ENCODE measurements around the gene YJEFN3. TPM values are rescaled to one million over a fixed set of nuclear protein-coding genes. Genes with fewer than 3 reads are reported as not detected.
A peak's percentile ranks its signal among the peaks of the same experiment; 100 is the strongest.

YJEFN3 gene
- total and polyA plus RNA-seq, 10 of the 15 experiments (the other 5 are each of a cell fraction or from before 2014, with no cell fraction given): 0.05 to 6.9 (median 3.5) TPM

DNA sequence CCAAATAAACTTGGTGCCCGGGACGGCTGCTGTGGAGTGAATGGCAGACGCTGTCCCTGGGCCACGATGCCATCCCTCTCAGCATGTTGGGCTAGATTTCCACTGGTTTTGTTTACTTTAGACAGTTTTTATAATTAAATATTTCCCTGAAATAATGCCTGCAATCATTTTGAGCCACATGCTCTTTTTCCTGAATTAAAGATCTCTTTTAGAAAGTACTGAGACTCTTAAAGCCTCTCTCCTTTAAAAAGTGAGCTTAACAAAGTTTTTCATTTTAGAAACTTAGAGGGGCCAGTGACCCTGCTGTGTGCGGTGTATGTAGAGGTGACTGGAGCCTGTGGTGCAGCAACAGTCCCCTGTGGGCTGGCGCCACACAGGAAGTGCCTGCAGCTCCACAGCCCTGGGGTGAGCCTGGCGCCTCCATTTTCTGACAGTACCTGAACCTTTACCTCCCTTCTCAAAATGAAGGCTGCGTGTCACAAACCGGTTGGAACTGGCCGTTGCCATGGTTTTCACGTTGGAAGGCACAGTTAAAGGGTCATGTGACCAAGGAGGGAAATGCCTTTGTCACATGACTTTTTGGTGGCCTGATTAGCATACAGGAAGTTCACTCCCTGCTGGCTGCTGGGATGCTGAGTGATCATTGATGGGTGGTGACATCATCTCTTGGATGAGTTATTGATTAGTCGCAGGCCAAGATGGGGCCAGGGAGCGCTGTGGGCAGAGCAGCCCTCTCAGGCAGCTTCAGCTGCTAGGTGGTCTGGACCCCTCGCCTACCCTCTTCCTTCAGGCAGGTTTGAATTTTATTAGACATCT is 39.6 kb upstream of the YJEFN3 start (continued):
- TF ChIP-seq, protein P1, sequence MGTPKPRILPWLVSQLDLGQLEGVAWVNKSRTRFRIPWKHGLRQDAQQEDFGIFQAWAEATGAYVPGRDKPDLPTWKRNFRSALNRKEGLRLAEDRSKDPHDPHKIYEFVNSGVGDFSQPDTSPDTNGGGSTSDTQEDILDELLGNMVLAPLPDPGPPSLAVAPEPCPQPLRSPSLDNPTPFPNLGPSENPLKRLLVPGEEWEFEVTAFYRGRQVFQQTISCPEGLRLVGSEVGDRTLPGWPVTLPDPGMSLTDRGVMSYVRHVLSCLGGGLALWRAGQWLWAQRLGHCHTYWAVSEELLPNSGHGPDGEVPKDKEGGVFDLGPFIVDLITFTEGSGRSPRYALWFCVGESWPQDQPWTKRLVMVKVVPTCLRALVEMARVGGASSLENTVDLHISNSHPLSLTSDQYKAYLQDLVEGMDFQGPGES (IDR thresholded peaks at IDR 0.05): no peak
- no peak; the same call in 1 of the 2 replicates for TF ChIP-seq FOXM1 (IDR thresholded peaks at IDR 0.05; ENCODE audit: low read depth, low read length)
- no peak for TF ChIP-seq TCF7 (IDR thresholded peaks at IDR 0.05; ENCODE audit: borderline replicate concordance)
- TF ChIP-seq RAD51 (IDR thresholded peaks at IDR 0.05): peak; percentile 99
- TF ChIP-seq, protein P2, sequence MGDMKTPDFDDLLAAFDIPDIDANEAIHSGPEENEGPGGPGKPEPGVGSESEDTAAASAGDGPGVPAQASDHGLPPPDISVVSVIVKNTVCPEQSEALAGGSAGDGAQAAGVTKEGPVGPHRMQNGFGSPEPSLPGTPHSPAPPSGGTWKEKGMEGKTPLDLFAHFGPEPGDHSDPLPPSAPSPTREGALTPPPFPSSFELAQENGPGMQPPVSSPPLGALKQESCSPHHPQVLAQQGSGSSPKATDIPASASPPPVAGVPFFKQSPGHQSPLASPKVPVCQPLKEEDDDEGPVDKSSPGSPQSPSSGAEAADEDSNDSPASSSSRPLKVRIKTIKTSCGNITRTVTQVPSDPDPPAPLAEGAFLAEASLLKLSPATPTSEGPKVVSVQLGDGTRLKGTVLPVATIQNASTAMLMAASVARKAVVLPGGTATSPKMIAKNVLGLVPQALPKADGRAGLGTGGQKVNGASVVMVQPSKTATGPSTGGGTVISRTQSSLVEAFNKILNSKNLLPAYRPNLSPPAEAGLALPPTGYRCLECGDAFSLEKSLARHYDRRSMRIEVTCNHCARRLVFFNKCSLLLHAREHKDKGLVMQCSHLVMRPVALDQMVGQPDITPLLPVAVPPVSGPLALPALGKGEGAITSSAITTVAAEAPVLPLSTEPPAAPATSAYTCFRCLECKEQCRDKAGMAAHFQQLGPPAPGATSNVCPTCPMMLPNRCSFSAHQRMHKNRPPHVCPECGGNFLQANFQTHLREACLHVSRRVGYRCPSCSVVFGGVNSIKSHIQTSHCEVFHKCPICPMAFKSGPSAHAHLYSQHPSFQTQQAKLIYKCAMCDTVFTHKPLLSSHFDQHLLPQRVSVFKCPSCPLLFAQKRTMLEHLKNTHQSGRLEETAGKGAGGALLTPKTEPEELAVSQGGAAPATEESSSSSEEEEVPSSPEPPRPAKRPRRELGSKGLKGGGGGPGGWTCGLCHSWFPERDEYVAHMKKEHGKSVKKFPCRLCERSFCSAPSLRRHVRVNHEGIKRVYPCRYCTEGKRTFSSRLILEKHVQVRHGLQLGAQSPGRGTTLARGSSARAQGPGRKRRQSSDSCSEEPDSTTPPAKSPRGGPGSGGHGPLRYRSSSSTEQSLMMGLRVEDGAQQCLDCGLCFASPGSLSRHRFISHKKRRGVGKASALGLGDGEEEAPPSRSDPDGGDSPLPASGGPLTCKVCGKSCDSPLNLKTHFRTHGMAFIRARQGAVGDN (IDR thresholded peaks at IDR 0.05): 0 out of 2 replicates have a peak, but pooled peaks have one; percentile 38
- TF ChIP-seq, protein P3, sequence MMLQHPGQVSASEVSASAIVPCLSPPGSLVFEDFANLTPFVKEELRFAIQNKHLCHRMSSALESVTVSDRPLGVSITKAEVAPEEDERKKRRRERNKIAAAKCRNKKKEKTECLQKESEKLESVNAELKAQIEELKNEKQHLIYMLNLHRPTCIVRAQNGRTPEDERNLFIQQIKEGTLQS (IDR thresholded peaks at IDR 0.05; ENCODE audit: borderline replicate concordance, extremely low read depth, low read depth, low read length): peak; percentile 77; the same call in 1 of the 2 replicates
- TF ChIP-seq CBFB (IDR thresholded peaks at IDR 0.05; ENCODE audit: low read depth): no peak
- TF ChIP-seq MYB (IDR thresholded peaks at IDR 0.05; ENCODE audit: borderline replicate concordance, low read depth, low read length): no peak
- 0 out of 2 replicates have a peak, but pooled peaks have one; percentile 48 for TF ChIP-seq JUND (IDR thresholded peaks at IDR 0.05; ENCODE audit: low read depth, low read length)
- TF ChIP-seq IKZF1 (conservative IDR thresholded peaks at IDR 0.05): peak; percentile 43
- no peak for TF ChIP-seq GATAD2B (conservative IDR thresholded peaks at IDR 0.05; ENCODE audit: low read depth)
- peak; percentile 92 for TF ChIP-seq ATF7 (IDR thresholded peaks at IDR 0.05; ENCODE audit: low read depth)
- TF ChIP-seq TAF1 (IDR thresholded peaks at IDR 0.05; ENCODE audit: borderline replicate concordance, low read depth, low read length): peak; percentile 74; the same call in 1 of the 2 replicates
- no peak for TF ChIP-seq HDGF (IDR thresholded peaks at IDR 0.05)
- TF ChIP-seq, protein P4, sequence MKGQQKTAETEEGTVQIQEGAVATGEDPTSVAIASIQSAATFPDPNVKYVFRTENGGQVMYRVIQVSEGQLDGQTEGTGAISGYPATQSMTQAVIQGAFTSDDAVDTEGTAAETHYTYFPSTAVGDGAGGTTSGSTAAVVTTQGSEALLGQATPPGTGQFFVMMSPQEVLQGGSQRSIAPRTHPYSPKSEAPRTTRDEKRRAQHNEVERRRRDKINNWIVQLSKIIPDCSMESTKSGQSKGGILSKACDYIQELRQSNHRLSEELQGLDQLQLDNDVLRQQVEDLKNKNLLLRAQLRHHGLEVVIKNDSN (IDR thresholded peaks at IDR 0.05; ENCODE audit: borderline replicate concordance, extremely low read length, insufficient read depth, low read depth, low read length): peak; percentile 84
- no peak for TF ChIP-seq SPI1 (IDR thresholded peaks at IDR 0.05; ENCODE audit: borderline replicate concordance, insufficient read depth, low read depth, low read length)
- no peak for TF ChIP-seq JUNB (IDR thresholded peaks at IDR 0.05)
- no peak for TF ChIP-seq ESRRA (IDR thresholded peaks at IDR 0.05; ENCODE audit: low read length)
- no peak for TF ChIP-seq ASH2L (IDR thresholded peaks at IDR 0.05; ENCODE audit: borderline replicate concordance, low read depth)
- 0 out of 2 replicates have a peak, but pooled peaks have one; percentile 19 for TF ChIP-seq MEF2A (IDR thresholded peaks at IDR 0.05; ENCODE audit: insufficient read depth, low read depth, low read length)
- TF ChIP-seq, protein P5, sequence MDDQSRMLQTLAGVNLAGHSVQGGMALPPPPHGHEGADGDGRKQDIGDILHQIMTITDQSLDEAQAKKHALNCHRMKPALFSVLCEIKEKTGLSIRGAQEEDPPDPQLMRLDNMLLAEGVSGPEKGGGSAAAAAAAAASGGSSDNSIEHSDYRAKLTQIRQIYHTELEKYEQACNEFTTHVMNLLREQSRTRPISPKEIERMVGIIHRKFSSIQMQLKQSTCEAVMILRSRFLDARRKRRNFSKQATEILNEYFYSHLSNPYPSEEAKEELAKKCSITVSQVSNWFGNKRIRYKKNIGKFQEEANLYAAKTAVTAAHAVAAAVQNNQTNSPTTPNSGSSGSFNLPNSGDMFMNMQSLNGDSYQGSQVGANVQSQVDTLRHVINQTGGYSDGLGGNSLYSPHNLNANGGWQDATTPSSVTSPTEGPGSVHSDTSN (IDR thresholded peaks at IDR 0.05; ENCODE audit: insufficient replicate concordance, low read depth, low read length): no peak
- TF ChIP-seq CHD1 (IDR thresholded peaks at IDR 0.05; ENCODE audit: low read depth, low read length): no peak
- peak; percentile 74 for TF ChIP-seq POLR2AphosphoS5 (IDR thresholded peaks at IDR 0.05; ENCODE audit: low read length)

Data from GM12878 (cell line).